Measurements from ENCODE around the gene LRRC47. TPM values are rescaled to one million over a fixed set of nuclear protein-coding genes. Genes with fewer than 3 reads are reported as not detected.

The LRRC47 gene
- total and polyA plus RNA-seq, 2 of the 13 experiments (the other 11 are each of a cell fraction or from before 2014, with no cell fraction given): 18.3 to 52.5 TPM

GRCh38 chr1:3772027-3772714 is 24.1 kb downstream of the LRRC47 start (continued):
- TF ChIP-seq ZNF740 (CRISPR knock-in tag; IDR thresholded peaks at IDR 0.05): no peak
- TF ChIP-seq, protein P1, sequence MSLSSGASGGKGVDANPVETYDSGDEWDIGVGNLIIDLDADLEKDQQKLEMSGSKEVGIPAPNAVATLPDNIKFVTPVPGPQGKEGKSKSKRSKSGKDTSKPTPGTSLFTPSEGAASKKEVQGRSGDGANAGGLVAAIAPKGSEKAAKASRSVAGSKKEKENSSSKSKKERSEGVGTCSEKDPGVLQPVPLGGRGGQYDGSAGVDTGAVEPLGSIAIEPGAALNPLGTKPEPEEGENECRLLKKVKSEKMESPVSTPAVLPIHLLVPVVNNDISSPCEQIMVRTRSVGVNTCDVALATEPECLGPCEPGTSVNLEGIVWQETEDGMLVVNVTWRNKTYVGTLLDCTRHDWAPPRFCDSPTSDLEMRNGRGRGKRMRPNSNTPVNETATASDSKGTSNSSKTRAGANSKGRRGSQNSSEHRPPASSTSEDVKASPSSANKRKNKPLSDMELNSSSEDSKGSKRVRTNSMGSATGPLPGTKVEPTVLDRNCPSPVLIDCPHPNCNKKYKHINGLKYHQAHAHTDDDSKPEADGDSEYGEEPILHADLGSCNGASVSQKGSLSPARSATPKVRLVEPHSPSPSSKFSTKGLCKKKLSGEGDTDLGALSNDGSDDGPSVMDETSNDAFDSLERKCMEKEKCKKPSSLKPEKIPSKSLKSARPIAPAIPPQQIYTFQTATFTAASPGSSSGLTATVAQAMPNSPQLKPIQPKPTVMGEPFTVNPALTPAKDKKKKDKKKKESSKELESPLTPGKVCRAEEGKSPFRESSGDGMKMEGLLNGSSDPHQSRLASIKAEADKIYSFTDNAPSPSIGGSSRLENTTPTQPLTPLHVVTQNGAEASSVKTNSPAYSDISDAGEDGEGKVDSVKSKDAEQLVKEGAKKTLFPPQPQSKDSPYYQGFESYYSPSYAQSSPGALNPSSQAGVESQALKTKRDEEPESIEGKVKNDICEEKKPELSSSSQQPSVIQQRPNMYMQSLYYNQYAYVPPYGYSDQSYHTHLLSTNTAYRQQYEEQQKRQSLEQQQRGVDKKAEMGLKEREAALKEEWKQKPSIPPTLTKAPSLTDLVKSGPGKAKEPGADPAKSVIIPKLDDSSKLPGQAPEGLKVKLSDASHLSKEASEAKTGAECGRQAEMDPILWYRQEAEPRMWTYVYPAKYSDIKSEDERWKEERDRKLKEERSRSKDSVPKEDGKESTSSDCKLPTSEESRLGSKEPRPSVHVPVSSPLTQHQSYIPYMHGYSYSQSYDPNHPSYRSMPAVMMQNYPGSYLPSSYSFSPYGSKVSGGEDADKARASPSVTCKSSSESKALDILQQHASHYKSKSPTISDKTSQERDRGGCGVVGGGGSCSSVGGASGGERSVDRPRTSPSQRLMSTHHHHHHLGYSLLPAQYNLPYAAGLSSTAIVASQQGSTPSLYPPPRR (CRISPR knock-in tag; IDR thresholded peaks at IDR 0.05; ENCODE audit: borderline replicate concordance): no peak; the same call in 1 of the 2 replicates
- no peak for TF ChIP-seq CCDC6 (CRISPR knock-in tag; IDR thresholded peaks at IDR 0.05)
- no peak for TF ChIP-seq RXRB (CRISPR knock-in tag; IDR thresholded peaks at IDR 0.05; ENCODE audit: borderline replicate concordance)
- TF ChIP-seq SP4 (CRISPR knock-in tag; IDR thresholded peaks at IDR 0.05): peak; percentile 67
- TF ChIP-seq ZBTB43 (CRISPR knock-in tag; conservative IDR thresholded peaks at IDR 0.05): no peak
- no peak for TF ChIP-seq RCOR2 (CRISPR knock-in tag; IDR thresholded peaks at IDR 0.05)
- TF ChIP-seq, protein P2, sequence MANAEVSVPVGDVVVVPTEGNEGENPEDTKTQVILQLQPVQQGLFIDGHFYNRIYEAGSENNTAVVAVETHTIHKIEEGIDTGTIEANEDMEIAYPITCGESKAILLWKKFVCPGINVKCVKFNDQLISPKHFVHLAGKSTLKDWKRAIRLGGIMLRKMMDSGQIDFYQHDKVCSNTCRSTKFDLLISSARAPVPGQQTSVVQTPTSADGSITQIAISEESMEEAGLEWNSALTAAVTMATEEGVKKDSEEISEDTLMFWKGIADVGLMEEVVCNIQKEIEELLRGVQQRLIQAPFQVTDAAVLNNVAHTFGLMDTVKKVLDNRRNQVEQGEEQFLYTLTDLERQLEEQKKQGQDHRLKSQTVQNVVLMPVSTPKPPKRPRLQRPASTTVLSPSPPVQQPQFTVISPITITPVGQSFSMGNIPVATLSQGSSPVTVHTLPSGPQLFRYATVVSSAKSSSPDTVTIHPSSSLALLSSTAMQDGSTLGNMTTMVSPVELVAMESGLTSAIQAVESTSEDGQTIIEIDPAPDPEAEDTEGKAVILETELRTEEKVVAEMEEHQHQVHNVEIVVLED (CRISPR knock-in tag; IDR thresholded peaks at IDR 0.05; ENCODE audit: borderline replicate concordance): no peak
- TF ChIP-seq NR2F2 (IDR thresholded peaks at IDR 0.05; ENCODE audit: borderline replicate concordance, low read depth): no peak
- TF ChIP-seq, protein P3, sequence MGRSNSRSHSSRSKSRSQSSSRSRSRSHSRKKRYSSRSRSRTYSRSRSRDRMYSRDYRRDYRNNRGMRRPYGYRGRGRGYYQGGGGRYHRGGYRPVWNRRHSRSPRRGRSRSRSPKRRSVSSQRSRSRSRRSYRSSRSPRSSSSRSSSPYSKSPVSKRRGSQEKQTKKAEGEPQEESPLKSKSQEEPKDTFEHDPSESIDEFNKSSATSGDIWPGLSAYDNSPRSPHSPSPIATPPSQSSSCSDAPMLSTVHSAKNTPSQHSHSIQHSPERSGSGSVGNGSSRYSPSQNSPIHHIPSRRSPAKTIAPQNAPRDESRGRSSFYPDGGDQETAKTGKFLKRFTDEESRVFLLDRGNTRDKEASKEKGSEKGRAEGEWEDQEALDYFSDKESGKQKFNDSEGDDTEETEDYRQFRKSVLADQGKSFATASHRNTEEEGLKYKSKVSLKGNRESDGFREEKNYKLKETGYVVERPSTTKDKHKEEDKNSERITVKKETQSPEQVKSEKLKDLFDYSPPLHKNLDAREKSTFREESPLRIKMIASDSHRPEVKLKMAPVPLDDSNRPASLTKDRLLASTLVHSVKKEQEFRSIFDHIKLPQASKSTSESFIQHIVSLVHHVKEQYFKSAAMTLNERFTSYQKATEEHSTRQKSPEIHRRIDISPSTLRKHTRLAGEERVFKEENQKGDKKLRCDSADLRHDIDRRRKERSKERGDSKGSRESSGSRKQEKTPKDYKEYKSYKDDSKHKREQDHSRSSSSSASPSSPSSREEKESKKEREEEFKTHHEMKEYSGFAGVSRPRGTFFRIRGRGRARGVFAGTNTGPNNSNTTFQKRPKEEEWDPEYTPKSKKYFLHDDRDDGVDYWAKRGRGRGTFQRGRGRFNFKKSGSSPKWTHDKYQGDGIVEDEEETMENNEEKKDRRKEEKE (IDR thresholded peaks at IDR 0.05): no peak
- TF ChIP-seq ATM (IDR thresholded peaks at IDR 0.05; ENCODE audit: borderline replicate concordance): no peak
- peak; percentile 59; the same call in 1 of the 2 replicates for TF ChIP-seq ZSCAN21 (CRISPR knock-in tag; IDR thresholded peaks at IDR 0.05; ENCODE audit: borderline replicate concordance)
